GM21515 (cell line): Measurements from ENCODE around the gene RNF144A.
"Not testable (repeated sequence)": the region's sequence is repeated elsewhere in the genome, so short reads cannot be mapped to it uniquely, and the experiment has no call there.

ENCODE experiments used
- ATAC-seq: cut with Tn5 transposase; IDR thresholded peaks from one replicate; pipeline ENCODE4 v1.9.1; 2021; ENCODE audit not compliant: unreplicated experiment

Gene RNF144A

GRCh38 chr2:6917071-6917760 lies at the start of gene RNF144A:
Gene RNF144A (plus strand): TSS chr2:6917412. CDS start chr2:6996927, 79,515 bp downstream.
- peak; percentile 80 for ATAC-seq

GRCh38 chr2:6872394-6872793 lies 44.8 kb upstream of the RNF144A start:
- no peak for ATAC-seq

GRCh38 chr2:6874032-6874431 lies 43.2 kb upstream of the RNF144A start:
- ATAC-seq, result no peak

- no peak for ATAC-seq
These were observed 40.9 kb upstream of the RNF144A start for GRCh38 chr2:6876309-6876708.

GRCh38 chr2:6877402-6878304 lies 39.6 kb upstream of the RNF144A start, which contains the start of gene RSAD2:
Gene RSAD2 (plus strand): TSS chr2:6877777. CDS start chr2:6877801, 24 bp downstream.
- ATAC-seq, result peak; percentile 80

- ATAC-seq, result no peak
These were observed 38.7 kb upstream of the RNF144A start for GRCh38 chr2:6878549-6878948.

- ATAC-seq, result no peak
These were observed 38.2 kb upstream of the RNF144A start for GRCh38 chr2:6879011-6879410.

GRCh38 chr2:6880200-6880733 lies 36.9 kb upstream of the RNF144A start:
- ATAC-seq, result no peak

GRCh38 chr2:6881046-6881445 lies 36.2 kb upstream of the RNF144A start:
- ATAC-seq, result no peak

- no peak for ATAC-seq
These were observed 35.7 kb upstream of the RNF144A start for GRCh38 chr2:6881516-6881915.

GRCh38 chr2:6883448-6884122 lies 33.6 kb upstream of the RNF144A start:
- no peak for ATAC-seq

GRCh38 chr2:6885551-6885950 lies 31.7 kb upstream of the RNF144A start:
- no peak for ATAC-seq

GRCh38 chr2:6885968-6886367 lies 31.2 kb upstream of the RNF144A start:
- ATAC-seq, result no peak

GRCh38 chr2:6887751-6888192 lies 29.4 kb upstream of the RNF144A start:
- ATAC-seq, result no peak

GRCh38 chr2:6888724-6889123 lies 28.5 kb upstream of the RNF144A start:
- ATAC-seq, result no peak

- ATAC-seq, result no peak
These were observed 23.2 kb upstream of the RNF144A start for GRCh38 chr2:6893876-6894482.

- peak; percentile 67 for ATAC-seq
These were observed 20.1 kb upstream of the RNF144A start for GRCh38 chr2:6896930-6897759.

- not testable (repeated sequence) for ATAC-seq
These were observed 14.6 kb upstream of the RNF144A start for GRCh38 chr2:6902581-6902980.

GRCh38 chr2:6905668-6906067 lies 11.5 kb upstream of the RNF144A start:
- ATAC-seq, result no peak
